Thoracic aorta (tissue), 2 donors: ENCODE measurements around the gene POMGNT1. TPM values are rescaled to one million over a fixed set of nuclear protein-coding genes. Genes with fewer than 3 reads are reported as not detected.
A peak's percentile ranks its signal among the peaks of the same experiment; 100 is the strongest.

Experiments used
- ATAC-seq: fragments of 150-250 bp; one replicate; pipeline ENCODE4 v1.8.0; 2017; ENCODE audit warnings: low read depth; ENCODE audit not compliant: insufficient number of reproducible peaks, low FRiP score
- DNase-seq: peaks from one replicate; pipeline ENCODE4 v3.0.0-alpha.2; 2020; ENCODE audit warnings: low spot score
- H3K27ac ChIP-seq, 2 donors: fragments of 200-600 bp; sonication (generic); 1 replicate in 1 of 2; 2 replicates in 1 of 2; pipeline ENCODE4 v1.5.1; 2016; ENCODE audit warnings: mild to moderate bottlenecking in 2 of 2, moderate library complexity in 2 of 2
- H3K27me3 ChIP-seq: fragments of 200-600 bp; sonication (generic); replicated peaks from 2 replicates; pipeline ENCODE4 v1.6.0; 2016; ENCODE audit warnings: mild to moderate bottlenecking; ENCODE audit not compliant: insufficient read depth
- H3K36me3 ChIP-seq: fragments of 200-600 bp; sonication (generic); one replicate; pipeline ENCODE4 v1.5.1; 2016
- H3K4me1 ChIP-seq, 2 donors: fragments of 200-600 bp; sonication (generic); 1 replicate in 1 of 2; 2 replicates in 1 of 2; pipeline versions ENCODE4 v1.5.1 to v1.6.0; 2016; ENCODE audit warnings: low read depth in 2 of 2, mild to moderate bottlenecking in 1 of 2; ENCODE audit not compliant: control insufficient read depth in 1 of 2
- H3K4me3 ChIP-seq: fragments of 200-600 bp; sonication (generic); 2 replicates; pipeline ENCODE4 v1.5.1; 2016; ENCODE audit warnings: mild to moderate bottlenecking
- H3K9me3 ChIP-seq: fragments of 200-600 bp; sonication (generic); 2 replicates; pipeline ENCODE4 v1.5.1; 2016
- CTCF ChIP-seq: fragments of 200-600 bp; sonication (generic); IDR thresholded peaks from one replicate; pipeline ENCODE4 v1.5.1; 2019; ENCODE audit warnings: antibody characterized with exemption
- total RNA-seq, 2 donors: library from RNA; depleted of rRNA; stranded (reverse); fragments of >200 nt; gene quantifications; one replicate each; pipeline versions ENCODE4 v1.1.0 to v1.2.3, GENCODE V29; 2016

Gene POMGNT1
- total RNA-seq, 2 donors from 2014 or later = 53.8 to 66.9 TPM

- Histone ChIP-seq H3K9me3 (no peaks in the 10 kb centered on the region), H3K27ac (no peak overlapping the region), H3K4me3 (no peak overlapping the region), H3K27me3 (no peaks in the 10 kb centered on the region), H3K36me3 (peaks cover 21% of the 10 kb centered on the region), H3K4me1 (peaks cover 14 to 24% of the 10 kb centered on the region in 2 donors)
- no peak for DNase-seq
- no peak for TF ChIP-seq CTCF
- ATAC-seq = no peak
Observed at GRCh38 chr1:46194641-46195193, 3.5 kb downstream of the POMGNT1 start.

- Histone ChIP-seq H3K4me1 (peaks cover 14 to 20% of the 10 kb centered on the region in 2 donors), H3K27ac (no peak overlapping the region), H3K9me3 (no peaks in the 10 kb centered on the region), H3K36me3 (peaks cover 21% of the 10 kb centered on the region), H3K4me3 (no peak overlapping the region), H3K27me3 (no peaks in the 10 kb centered on the region)
- TF ChIP-seq CTCF = no peak
- DNase-seq (no peak), ATAC-seq (no peak)
Observed at GRCh38 chr1:46193984-46194570, 4.2 kb downstream of the POMGNT1 start.

- Histone ChIP-seq H3K4me1 (peaks cover 11 to 15% of the 10 kb centered on the region in 2 donors), H3K4me3 (no peak overlapping the region), H3K36me3 (peaks cover 21% of the 10 kb centered on the region), H3K27me3 (no peaks in the 10 kb centered on the region), H3K27ac (no peak overlapping the region), H3K9me3 (no peaks in the 10 kb centered on the region)
- DNase-seq = no peak
- ATAC-seq = no peak
- TF ChIP-seq CTCF = no peak
Observed at GRCh38 chr1:46193285-46193684, 4.9 kb downstream of the POMGNT1 start.

- ATAC-seq (no peak), DNase-seq (no peak)
- Histone ChIP-seq H3K9me3 (no peaks in the 10 kb centered on the region), H3K27ac (no peak overlapping the region), H3K27me3 (no peaks in the 10 kb centered on the region), H3K4me1 (peaks cover 5 to 7% of the 10 kb centered on the region in 2 donors), H3K36me3 (peaks cover 27% of the 10 kb centered on the region), H3K4me3 (no peak overlapping the region)
- TF ChIP-seq CTCF = no peak
Observed at GRCh38 chr1:46192171-46192570, 6.1 kb downstream of the POMGNT1 start.

- TF ChIP-seq CTCF = no peak
- Histone ChIP-seq H3K27me3 (no peaks in the 10 kb centered on the region), H3K9me3 (no peaks in the 10 kb centered on the region), H3K36me3 (peaks cover 27% of the 10 kb centered on the region), H3K4me3 (no peak overlapping the region), H3K27ac (peak overlapping the region in 1 of 2 donors; percentile 60), H3K4me1 (peaks cover 0 to 4% of the 10 kb centered on the region in 2 donors)
- no peak for ATAC-seq
- no peak for DNase-seq
Observed at GRCh38 chr1:46191033-46191701, 7.1 kb downstream of the POMGNT1 start.
